ENCODE data around the gene NCKAP5.
A peak's percentile ranks its signal among the peaks of the same experiment; 100 is the strongest.

NCKAP5 gene

DNA sequence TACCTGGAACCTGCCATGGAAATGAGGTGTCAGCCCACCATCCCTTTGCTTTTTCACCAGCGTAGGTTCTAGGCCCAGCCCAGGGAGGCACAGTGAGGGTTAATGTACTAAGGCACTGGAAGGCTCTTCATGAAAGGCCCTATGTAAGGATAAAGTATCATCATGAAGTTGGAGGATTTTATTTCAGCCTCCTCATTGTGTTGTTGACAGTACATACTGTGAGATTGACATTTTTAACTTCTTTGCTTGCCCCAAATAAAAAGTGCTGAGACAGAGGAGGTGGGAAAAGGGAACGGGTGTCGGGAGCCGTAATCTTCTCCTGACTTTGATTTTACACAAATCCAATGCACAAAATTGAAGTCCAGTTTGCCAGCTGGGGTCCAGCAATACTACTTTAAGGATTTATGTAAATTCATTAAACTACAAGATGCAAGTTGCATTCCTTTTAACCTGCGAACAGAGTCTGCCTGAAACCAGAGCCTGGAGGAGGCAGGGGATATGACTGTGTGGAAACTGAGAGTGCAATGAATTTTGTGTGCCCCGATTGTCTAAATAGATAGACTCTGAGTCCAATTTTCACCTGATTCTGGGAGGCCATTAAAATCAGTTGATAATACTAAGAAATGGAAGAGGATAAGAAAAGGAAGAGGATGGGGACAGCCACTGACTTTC, 5.4 kb upstream of the NCKAP5 start:
- no peak for DNase-seq

DNA sequence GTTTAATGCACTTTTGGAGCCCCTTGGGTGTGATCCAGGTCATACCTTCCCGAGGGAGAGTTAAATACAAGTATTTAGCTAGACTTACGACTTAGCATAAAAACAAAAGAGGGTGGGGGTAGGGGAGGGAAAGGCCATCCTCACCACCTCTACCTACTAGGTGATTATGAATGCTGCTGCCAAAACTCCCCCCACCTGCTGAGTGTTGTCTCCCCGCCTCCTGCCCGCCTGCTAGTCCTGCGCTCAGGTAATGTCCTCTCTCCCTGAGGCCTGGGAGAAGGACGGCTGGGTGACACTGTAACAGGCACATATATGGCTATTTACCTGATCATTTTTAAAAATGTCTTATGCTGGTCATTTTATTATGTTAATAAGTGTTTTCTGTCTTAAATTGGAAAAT, 3.0 kb upstream of the NCKAP5 start:
- no peak for DNase-seq

GRCh38 chr2:133570542-133570941, 2.3 kb upstream of the NCKAP5 start:
- no peak for DNase-seq

- DNase-seq: no peak
Observed at GRCh38 chr2:133569286-133569830, 1.1 kb upstream of the NCKAP5 start.

DNA sequence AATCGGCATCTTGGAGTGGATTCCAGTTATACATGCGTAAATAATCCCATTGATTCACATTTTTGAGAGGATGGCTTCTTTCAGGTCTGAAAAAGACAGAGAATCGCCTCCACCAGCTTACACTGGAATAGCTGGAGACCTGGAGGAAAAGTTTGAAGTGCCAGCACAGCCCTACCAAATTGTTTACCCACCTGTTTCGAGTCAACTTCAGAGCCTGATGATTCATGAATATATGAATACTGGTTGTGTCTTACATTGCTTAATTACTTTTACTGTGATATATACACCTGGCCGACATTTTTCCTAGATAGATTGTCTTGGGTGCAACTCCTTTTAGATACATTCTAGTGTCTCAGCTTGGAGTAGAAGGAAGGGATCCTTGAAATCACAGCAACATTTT, 335 bp upstream of the NCKAP5 start:
- no peak for DNase-seq

- no peak for DNase-seq
Observed at GRCh38 chr2:133562558-133562957, 5.7 kb downstream of the NCKAP5 start.

DNA sequence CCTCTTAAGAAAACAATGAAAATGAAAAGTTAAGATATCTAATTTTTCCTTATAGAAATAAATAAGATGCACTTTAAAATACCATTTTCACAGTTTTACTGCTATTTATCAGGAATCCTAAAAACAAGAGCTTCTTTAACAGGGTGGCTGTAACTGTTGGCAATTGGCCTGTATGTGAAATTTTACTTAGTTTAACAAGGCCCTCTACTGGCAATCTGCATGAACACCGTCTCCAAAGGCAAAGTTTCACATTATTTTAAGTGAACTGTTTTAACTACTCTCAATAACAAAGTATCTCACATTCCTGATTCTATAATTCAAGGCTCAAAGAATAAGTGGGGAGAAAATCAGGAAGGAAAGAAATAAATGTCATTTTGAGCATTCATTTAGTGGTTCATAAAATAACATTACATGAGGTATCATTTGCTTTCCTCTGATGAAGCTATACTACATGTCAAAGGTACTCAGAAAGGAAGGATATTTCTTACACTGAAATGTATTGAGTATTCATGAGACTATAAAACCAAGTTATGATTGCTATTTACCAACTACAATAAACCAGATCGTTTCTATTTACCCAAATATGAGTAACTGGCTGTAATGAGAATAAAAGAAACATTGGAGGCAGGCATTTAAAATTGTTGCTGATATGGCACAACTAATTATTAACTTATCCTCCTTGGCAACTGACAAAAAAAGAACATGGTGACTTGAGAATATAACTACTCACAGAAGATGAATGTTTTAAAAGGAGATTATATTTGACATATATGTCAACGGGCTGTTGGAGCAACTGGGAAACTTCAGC, 7.0 kb downstream of the NCKAP5 start:
- DNase-seq: peak; percentile 58

GRCh38 chr2:133557614-133558013, 10.6 kb downstream of the NCKAP5 start:
- DNase-seq: no peak

GRCh38 chr2:133553838-133554408, 14.3 kb downstream of the NCKAP5 start:
- no peak for DNase-seq

GRCh38 chr2:133553251-133553650, 15.0 kb downstream of the NCKAP5 start:
- no peak for DNase-seq

GRCh38 chr2:133552821-133553220, 15.4 kb downstream of the NCKAP5 start:
- DNase-seq: no peak

GRCh38 chr2:133541797-133542196, 26.5 kb downstream of the NCKAP5 start:
- DNase-seq: no peak

DNA sequence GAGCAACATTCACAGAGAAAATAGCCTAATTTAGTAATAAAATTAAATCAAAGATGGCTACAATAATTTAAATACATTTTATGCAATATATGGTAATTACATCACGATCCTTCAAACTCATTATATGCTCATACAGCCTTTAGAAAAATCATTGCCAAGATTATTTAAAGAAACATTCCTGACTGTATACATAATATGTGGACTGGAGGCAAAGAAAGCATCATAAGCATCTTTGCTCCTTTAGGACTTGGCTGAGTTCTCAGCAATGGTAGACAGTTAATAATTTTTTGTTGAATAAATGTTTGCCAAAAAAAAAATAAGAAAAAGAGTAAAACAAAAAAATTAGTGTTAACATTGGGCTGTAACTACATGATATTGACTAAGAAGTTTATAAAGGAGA, 26.9 kb downstream of the NCKAP5 start:
- DNase-seq: no peak

GRCh38 chr2:133532919-133533318, 35.3 kb downstream of the NCKAP5 start:
- no peak for DNase-seq

DNA sequence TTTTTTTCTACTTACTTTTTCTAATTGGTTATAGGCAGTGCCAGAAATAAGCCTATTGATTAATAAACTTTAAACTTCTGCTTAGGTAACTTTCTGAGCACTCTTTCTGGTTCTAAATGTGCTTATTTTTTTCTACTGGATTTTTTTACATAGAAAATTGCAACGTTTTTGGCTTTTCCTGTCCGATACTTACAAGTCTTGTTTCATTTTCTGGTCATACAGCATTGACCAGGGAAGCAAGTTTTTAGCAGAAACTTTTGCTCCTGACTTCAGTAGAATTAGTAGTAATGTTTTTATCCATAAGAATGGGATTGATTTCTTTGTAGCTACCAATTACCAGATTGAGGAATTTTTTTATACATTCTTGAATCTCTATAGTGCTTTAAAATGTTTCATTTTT, 36.9 kb downstream of the NCKAP5 start:
- DNase-seq: no peak

DNA sequence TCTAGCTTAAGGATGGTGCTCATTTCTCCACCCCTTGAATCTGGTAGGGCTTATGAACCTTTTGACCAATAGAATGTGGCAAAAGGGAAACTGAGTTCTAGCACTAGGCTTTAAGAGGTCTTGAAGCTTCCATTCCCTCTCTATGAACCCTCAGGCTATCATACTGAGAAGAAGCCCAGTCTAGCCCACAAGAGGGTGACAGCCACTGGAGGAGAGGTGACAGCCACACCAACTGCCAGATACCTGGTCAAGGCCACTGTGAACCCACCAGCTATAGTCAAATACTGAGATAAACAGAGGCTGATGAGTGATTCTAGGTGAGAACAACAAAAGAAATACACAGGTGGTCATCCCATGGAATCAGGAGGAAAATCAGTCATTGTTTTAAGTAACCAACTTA, 37.6 kb downstream of the NCKAP5 start:
- DNase-seq: no peak

DNA sequence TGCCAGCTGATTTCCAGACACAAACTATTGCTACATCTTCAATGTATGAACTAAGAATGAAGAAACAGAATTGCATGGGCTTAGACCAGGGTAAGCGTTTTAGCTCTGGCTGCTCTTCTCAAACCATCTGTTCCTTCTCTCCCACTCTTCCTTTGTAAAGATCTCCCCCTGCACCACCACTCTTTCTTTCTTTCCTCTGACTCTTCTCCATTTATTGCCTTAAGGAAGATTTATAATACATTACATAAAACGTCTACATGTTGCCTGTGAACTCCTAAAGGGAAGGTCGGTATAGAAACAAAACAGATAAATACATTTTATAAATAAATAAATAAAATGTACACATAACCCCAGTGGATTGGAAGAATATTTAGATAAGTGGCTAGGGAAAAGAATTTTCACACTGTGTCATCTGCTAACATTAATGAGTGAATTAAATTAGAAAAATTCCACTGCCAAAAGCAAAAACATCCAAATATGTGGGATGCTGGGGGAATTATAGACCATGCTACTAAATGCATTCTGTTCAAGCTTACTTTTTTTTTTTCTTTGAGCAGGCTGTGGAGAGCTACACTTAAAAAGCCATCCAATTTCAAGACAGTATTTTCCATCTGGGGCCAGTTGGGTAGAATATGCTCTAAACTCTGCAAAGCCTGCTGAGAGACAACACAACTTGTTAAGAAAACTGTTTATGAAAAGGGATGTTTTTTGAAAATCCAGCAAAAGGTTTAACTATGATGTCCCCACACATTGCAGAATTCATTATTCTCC, 41.5 kb downstream of the NCKAP5 start:
- DNase-seq: no peak

- no peak for DNase-seq
Observed at GRCh38 chr2:133525613-133526529, 42.4 kb downstream of the NCKAP5 start.

- no peak for DNase-seq
Observed at GRCh38 chr2:133525090-133525489, 43.2 kb downstream of the NCKAP5 start.

DNA sequence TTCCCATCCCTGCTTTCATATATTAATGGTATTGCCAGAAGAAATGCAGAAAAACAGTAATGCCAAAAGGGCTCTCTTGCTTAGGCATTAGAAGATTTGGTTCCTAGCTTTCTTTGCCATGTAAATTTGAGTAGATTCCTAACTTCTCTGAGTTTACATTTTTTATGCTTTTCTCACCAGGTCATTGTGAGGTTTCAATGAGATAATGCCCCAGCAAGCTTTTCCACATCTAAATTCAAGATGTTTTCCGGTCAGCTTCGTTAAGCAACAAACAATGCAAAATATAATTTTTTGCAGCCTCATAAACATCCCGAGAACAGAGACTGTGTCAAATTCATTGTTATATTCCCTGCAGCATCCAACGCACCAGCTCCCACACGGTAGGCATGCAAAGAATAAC, 44.9 kb downstream of the NCKAP5 start:
- DNase-seq: no peak

DNA sequence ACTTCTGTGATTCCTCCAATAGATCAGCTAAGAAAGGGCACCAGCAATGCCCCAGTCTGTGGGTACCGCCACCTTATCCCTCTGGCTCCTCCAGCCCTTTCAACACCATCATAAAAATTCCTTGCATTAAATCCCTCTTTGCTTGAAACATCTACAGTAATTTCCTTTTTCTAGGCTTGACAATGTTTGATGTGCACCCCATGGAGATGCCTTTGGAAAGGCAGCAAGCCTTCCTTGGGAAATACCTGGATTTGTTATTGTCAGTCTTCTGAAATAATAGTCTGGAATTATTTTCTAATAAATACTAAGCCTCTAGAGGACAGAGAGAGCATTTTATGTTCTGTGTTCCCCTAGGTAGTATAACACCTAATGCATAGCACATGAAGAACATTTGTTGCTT, 46.1 kb downstream of the NCKAP5 start:
- DNase-seq: no peak

GRCh38 chr2:133521146-133521745, 47.0 kb downstream of the NCKAP5 start:
- no peak for DNase-seq

All from NCI-H345 (cell line).